Colonic mucosa (tissue), 4 donors: ENCODE measurements around the gene IDUA. TPM values are rescaled to one million over a fixed set of nuclear protein-coding genes. Genes with fewer than 3 reads are reported as not detected.
"Not testable (repeated sequence)": the region's sequence is repeated elsewhere in the genome, so short reads cannot be mapped to it uniquely, and the experiment has no call there.

Source experiments
- DNase-seq: peaks from one replicate; pipeline ENCODE4 v3.0.0-alpha.2; 2020
- H3K27ac ChIP-seq: fragments of 200-600 bp; one replicate; pipeline ENCODE4 v1.8.0; 2021
- H3K27me3 ChIP-seq: fragments of 200-600 bp; one replicate; pipeline ENCODE4 v1.8.0; 2021
- H3K36me3 ChIP-seq: fragments of 200-600 bp; one replicate; pipeline ENCODE4 v1.8.0; 2021
- H3K4me1 ChIP-seq: fragments of 200-600 bp; one replicate; pipeline ENCODE4 v1.8.0; 2021; ENCODE audit warnings: mild to moderate bottlenecking
- H3K4me3 ChIP-seq: fragments of 200-600 bp; one replicate; pipeline ENCODE4 v1.8.0; 2021
- H3K9ac ChIP-seq, 2 donors: one replicate each; pipeline ENCODE4 v1.7.0; 2013; ENCODE audit warnings: control low read depth in 2 of 2, low read depth in 2 of 2, low read length in 2 of 2
- H3K9me3 ChIP-seq: fragments of 200-600 bp; one replicate; pipeline ENCODE4 v1.8.0; 2021
- intact Hi-C: fragments of 100-400 bp; cut with DNase I; formaldehyde crosslinking; loops from one replicate; pipeline ENCODE4 v1.14.1; 2022
- total RNA-seq, 2 donors: library from RNA; stranded (reverse); fragmentation: NEBNext Ultra II Directional in 1 of 2; extraction: Animal tissue kit (Norgen Biotek cat#: 25700) in 1 of 2; gene quantifications; one replicate each; pipeline ENCODE4 v1.2.1, GENCODE V29; 2021
- TF ChIP-seq, protein P1 (sequence below): fragments of 200-600 bp; IDR thresholded peaks from one replicate; pipeline ENCODE4 v1.8.0; 2022; ENCODE audit warnings: antibody characterized with exemption, mild to moderate bottlenecking
- donor health status: healthy.
- donor health status: DM: no; HTN: no; CAD: no.
- donor health status: DM: no; HTN: no; CAD: no.

The IDUA gene
- total RNA-seq, 2 donors from 2014 or later, result 18.8 to 22.4 TPM

DNA sequence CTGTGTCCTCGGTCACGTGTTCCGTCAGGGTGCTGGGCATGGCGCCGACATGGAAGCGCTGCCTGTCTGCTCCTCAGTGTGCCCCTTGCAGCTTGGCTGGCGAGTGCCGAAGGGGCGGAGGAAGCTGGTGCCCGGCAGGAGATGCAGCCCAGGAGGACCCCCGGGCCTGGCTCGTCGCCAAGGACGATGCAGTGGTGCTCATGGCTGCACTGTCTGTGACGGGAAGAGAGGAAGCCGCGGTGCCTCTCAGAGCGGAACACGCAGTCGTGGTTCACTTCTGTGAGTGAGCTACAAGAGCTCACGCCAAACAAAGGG, 62.7 kb downstream of the IDUA start:
- DNase-seq, result no peak
- intact Hi-C loops, result no loop called here
- H3K4me1 ChIP-seq, result peaks cover 7% of the 10 kb centered on the region
- H3K9ac ChIP-seq, result no peak overlapping the region
- H3K36me3 ChIP-seq, result no peaks in the 10 kb centered on the region
- no peaks in the 10 kb centered on the region for H3K9me3 ChIP-seq
- H3K4me3 ChIP-seq, result no peak overlapping the region
- H3K27me3 ChIP-seq, result peaks cover 7% of the 10 kb centered on the region
- TF ChIP-seq, protein P1, sequence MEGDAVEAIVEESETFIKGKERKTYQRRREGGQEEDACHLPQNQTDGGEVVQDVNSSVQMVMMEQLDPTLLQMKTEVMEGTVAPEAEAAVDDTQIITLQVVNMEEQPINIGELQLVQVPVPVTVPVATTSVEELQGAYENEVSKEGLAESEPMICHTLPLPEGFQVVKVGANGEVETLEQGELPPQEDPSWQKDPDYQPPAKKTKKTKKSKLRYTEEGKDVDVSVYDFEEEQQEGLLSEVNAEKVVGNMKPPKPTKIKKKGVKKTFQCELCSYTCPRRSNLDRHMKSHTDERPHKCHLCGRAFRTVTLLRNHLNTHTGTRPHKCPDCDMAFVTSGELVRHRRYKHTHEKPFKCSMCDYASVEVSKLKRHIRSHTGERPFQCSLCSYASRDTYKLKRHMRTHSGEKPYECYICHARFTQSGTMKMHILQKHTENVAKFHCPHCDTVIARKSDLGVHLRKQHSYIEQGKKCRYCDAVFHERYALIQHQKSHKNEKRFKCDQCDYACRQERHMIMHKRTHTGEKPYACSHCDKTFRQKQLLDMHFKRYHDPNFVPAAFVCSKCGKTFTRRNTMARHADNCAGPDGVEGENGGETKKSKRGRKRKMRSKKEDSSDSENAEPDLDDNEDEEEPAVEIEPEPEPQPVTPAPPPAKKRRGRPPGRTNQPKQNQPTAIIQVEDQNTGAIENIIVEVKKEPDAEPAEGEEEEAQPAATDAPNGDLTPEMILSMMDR, result no peak
- H3K27ac ChIP-seq, result no peak overlapping the region

DNA sequence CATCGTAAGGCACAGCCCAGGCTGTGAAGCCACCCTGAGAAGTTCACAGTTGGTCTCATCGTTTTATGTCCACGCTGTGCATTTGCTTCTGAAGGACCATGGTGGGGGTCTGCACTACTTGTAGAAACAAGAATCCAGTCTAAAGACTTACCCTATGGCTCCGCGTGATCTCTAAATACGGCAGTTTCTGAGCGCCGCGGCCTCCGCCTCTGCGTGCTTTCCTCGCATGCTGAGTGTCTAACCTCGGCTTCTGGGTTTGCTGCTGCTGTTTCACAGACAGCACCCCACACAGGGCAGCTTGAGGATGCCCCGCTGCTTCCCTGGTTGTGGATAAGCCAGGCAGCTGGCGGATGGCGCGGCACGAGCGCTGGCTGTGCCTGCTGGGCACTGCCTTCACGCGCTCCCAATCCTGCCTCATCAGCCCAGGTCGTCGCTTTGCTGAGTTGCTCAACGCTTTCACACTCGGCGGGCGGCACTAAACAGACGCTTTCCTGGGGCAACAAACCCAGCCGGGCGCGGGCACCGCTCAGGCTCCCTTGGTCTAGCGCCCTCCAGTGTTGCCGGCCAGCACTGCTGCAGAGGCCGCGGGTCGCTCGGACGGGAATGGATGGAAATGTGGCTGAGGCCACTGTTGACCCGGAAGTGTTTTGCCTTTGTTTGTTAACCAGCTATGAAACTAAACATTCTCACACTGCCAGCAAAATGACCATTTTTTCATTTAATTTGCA, 63.8 kb downstream of the IDUA start:
- H3K27me3 ChIP-seq, result peaks cover 4% of the 10 kb centered on the region

DNA sequence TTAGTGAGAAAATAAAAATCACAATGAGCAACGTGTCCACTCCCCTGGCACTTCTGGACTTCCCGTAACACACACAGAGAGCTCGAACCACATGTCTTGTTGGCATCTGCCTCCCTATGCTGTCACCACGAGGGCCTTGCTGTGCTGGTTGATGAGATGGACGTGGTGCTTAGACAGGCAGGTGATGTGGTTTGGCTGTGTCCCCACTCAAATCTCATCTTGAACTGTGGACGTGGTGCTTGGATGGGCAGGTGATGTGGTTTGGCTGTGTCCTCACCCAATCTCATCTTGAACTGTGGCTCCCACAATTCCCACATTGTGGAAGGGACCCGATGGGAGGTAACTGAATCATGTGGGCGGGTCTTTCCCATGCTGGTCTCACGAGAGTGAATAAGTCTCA, 64.6 kb downstream of the IDUA start:
- no peak overlapping the region for H3K9ac ChIP-seq
- H3K9me3 ChIP-seq, result no peaks in the 10 kb centered on the region
- intact Hi-C loops, result no loop called here
- H3K27me3 ChIP-seq, result peaks cover 7% of the 10 kb centered on the region
- TF ChIP-seq, protein P1, result no peak
- no peak for DNase-seq
- H3K27ac ChIP-seq, result no peak overlapping the region
- peaks cover 7% of the 10 kb centered on the region for H3K4me1 ChIP-seq
- no peaks in the 10 kb centered on the region for H3K36me3 ChIP-seq
- H3K4me3 ChIP-seq, result no peak overlapping the region

More for the DNA sequence above, 63.8 kb downstream of the IDUA start:
- intact Hi-C loops, result no loop called here
- Histone ChIP-seq H3K4me3 (no peak overlapping the region), H3K9me3 (no peaks in the 10 kb centered on the region), H3K4me1 (peaks cover 7% of the 10 kb centered on the region), H3K36me3 (no peaks in the 10 kb centered on the region), H3K27ac (no peak overlapping the region), H3K9ac (no peak overlapping the region)
- DNase-seq, result no peak
- TF ChIP-seq, protein P1, result no peak

DNA sequence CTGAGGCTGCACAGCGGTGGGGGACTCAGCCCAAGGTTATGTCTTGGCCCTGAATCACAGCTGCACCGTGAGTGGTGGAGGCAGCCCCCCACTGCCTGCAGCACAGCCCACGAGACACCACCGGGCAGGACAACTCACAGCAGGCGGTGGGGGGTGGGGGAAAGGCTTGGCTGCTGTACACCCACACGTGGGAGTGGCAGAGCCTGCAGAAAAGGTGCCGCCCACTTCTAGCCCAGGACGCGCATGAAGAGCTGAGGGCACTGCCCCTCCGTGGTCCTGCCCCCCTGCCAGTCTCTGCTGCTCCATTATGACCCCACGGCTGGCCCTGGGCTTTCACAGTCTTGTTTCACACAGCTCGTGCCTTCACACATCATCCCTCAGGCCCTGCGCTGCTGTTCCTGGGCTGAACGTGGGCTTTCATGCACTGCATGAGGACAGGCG, 65.4 kb downstream of the IDUA start:
- Histone ChIP-seq H3K27me3 (peaks cover 10% of the 10 kb centered on the region), H3K4me3 (no peak overlapping the region), H3K9me3 (no peaks in the 10 kb centered on the region), H3K27ac (no peak overlapping the region), H3K36me3 (no peaks in the 10 kb centered on the region), H3K9ac (no peak overlapping the region), H3K4me1 (peaks cover 3% of the 10 kb centered on the region)
- intact Hi-C loops, result no loop called here
- TF ChIP-seq, protein P1, result no peak
- DNase-seq, result no peak

DNA sequence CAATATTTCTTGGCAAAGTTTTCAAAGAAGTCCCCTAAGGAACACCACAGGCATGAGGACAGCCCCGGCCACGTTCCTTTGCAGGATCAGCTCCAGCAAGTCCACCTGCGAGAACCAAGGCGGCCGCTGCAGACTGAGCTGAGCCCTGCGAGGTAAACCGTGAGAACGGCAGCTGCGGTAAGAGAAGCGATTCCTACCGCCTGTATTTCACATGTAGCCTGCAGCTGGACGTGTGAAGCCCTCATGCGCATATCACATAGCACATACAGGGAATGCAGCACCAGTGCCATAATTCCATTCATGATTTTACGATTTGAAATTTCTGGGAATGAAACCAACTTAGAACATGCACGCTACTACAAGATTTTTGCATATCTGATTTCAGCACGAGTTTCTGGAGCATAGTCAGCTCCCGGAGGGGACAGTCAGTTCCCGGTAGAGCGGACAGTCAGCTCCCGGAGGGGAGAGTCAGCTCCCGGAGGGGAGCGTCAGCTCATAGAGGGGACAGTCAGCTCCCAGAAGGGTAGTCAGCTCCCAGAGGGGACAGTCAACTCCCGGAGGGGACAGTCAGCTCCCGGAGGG, 66.3 kb downstream of the IDUA start:
- Histone ChIP-seq H3K27ac (no peak overlapping the region), H3K36me3 (no peaks in the 10 kb centered on the region), H3K9me3 (no peaks in the 10 kb centered on the region), H3K4me1 (no peaks in the 10 kb centered on the region), H3K4me3 (no peak overlapping the region), H3K9ac (no peak overlapping the region), H3K27me3 (peaks cover 10% of the 10 kb centered on the region)
- no peak for DNase-seq
- intact Hi-C loops, result no loop called here
- TF ChIP-seq, protein P1, result no peak

DNA sequence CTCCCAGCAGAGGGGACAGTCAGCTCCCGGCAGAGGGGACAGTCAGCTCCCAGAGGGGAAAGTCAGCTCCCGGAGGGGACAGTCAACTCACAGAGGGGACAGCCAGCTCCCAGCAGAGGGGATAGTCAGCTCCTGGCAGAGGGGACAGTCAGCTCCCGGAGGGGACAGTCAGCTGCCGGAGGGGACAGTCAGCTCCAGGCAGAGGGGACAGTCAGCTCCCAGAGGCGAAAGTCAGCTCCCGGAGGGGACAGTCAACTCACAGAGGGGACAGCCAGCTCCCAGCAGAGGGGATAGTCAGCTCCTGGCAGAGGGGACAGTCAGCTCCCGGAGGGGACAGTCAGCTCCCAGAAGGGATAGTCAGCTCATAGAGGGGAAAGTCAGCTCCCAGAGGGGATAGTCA, 67.0 kb downstream of the IDUA start:
- peaks cover 10% of the 10 kb centered on the region for H3K27me3 ChIP-seq
- H3K4me3 ChIP-seq, DNase-seq, H3K9ac ChIP-seq, intact Hi-C loops, H3K9me3 ChIP-seq, H3K4me1 ChIP-seq, H3K36me3 ChIP-seq, H3K27ac ChIP-seq: not testable (repeated sequence)
